HEK293 (cell line): ENCODE results near the gene MUC5AC.
"Not testable (repeated sequence)": the region's sequence is repeated elsewhere in the genome, so short reads cannot be mapped to it uniquely, and the experiment has no call there.

Experiments used
- CTCF ChIA-PET: fragments of 350-600 bp; formaldehyde crosslinking; extraction: SDS; loops from one replicate; lab custom pipeline; 2021; ENCODE audit warnings: antibody characterized with exemption; lab: Yijun Ruan, JAX
- POLR2A ChIA-PET: fragments of 300-600 bp; formaldehyde crosslinking; extraction: SDS; loops from one replicate; lab custom pipeline; 2020; ENCODE audit warnings: antibody characterized with exemption, inconsistent platforms; lab: Yijun Ruan, JAX
- H3K27ac ChIP-seq: fragments of 200-500 bp; sonication (Bioruptor generic); 2 replicates; pipeline ENCODE4 v1.5.1; 2014; ENCODE audit warnings: low read depth, low read length, control low read depth, inconsistent platforms; ENCODE audit errors: extremely low read depth
- H3K36me3 ChIP-seq, 2 experiments: fragments of 200-500 bp in 1 of 2; sonication (Bioruptor generic) in 1 of 2; 1 replicate in 1 of 2; 2 replicates in 1 of 2; pipeline ENCODE4 v1.5.1; 2014 to 2017; ENCODE audit warnings: inconsistent platforms in 2 of 2, low read length in 2 of 2; ENCODE audit not compliant: control insufficient read depth in 2 of 2, insufficient read depth in 1 of 2
- H3K4me1 ChIP-seq: fragments of 200-500 bp; sonication (Bioruptor generic); 2 replicates; pipeline ENCODE4 v1.5.1; 2014; ENCODE audit warnings: mild to moderate bottlenecking, low read length, inconsistent platforms; ENCODE audit not compliant: control insufficient read depth, insufficient read depth
- H3K4me3 ChIP-seq: 2 replicates; pipeline ENCODE4 v1.5.1; 2011; ENCODE audit warnings: low read depth, mild to moderate bottlenecking, control low read depth, low read length, moderate library complexity
- H3K9me3 ChIP-seq: fragments of 200-500 bp; sonication (Bioruptor generic); 2 replicates; pipeline ENCODE4 v1.5.1; 2014; ENCODE audit warnings: low read depth, low read length, inconsistent platforms; ENCODE audit not compliant: control insufficient read depth, insufficient read depth
- GLIS2 ChIP-seq: fragments of 450-650 bp; formaldehyde crosslinking; IDR thresholded peaks from 2 replicates; pipeline ENCODE4 v1.5.1; 2016; ENCODE audit warnings: missing biosample characterization, missing genetic modification characterization
- KLF10 ChIP-seq: fragments of 450-650 bp; IDR thresholded peaks from 2 replicates; pipeline ENCODE4 v1.5.1; 2018; ENCODE audit warnings: missing biosample characterization, mild to moderate bottlenecking, missing genetic modification characterization
- PRDM1 ChIP-seq: fragments of 450-650 bp; formaldehyde crosslinking; IDR thresholded peaks from 2 replicates; pipeline ENCODE4; 2016; ENCODE audit warnings: missing biosample characterization, missing genetic modification characterization
- ZBTB17 ChIP-seq: fragments of 450-650 bp; formaldehyde crosslinking; IDR thresholded peaks from 2 replicates; pipeline ENCODE4 v1.5.1; 2016; ENCODE audit warnings: missing biosample characterization, missing genetic modification characterization
- ZIC2 ChIP-seq: fragments of 450-650 bp; formaldehyde crosslinking; IDR thresholded peaks from 2 replicates; pipeline ENCODE4 v1.5.1; 2016; ENCODE audit warnings: missing biosample characterization, missing genetic modification characterization
- ZNF148 ChIP-seq: fragments of 450-650 bp; formaldehyde crosslinking; IDR thresholded peaks from 2 replicates; pipeline ENCODE4 v1.5.0; 2017; ENCODE audit warnings: missing biosample characterization, missing genetic modification characterization, borderline replicate concordance
- ZNF211 ChIP-seq: fragments of 450-650 bp; formaldehyde crosslinking; IDR thresholded peaks from 2 replicates; pipeline ENCODE4 v1.5.1; 2016; ENCODE audit warnings: low read depth, missing biosample characterization, missing genetic modification characterization
- ZNF24 ChIP-seq: fragments of 450-650 bp; formaldehyde crosslinking; IDR thresholded peaks from 2 replicates; pipeline ENCODE4 v1.5.1; 2016; ENCODE audit warnings: missing biosample characterization, missing genetic modification characterization
- ZNF248 ChIP-seq: fragments of 450-650 bp; formaldehyde crosslinking; IDR thresholded peaks from 2 replicates; pipeline ENCODE4 v1.5.1; 2017; ENCODE audit warnings: missing biosample characterization, missing genetic modification characterization
- ZNF274 ChIP-seq, 2 experiments: fragments of 200-500 bp in 1 of 2; fragments of 450-650 bp in 1 of 2; sonication (Bioruptor generic) in 1 of 2; formaldehyde crosslinking in 1 of 2; IDR thresholded peaks; 2 replicates each; pipeline versions ENCODE4 v1.5.1 to v1.6.1; 2014 to 2016; ENCODE audit warnings: borderline replicate concordance in 1 of 2, inconsistent platforms in 1 of 2, low read length in 1 of 2, missing biosample characterization in 1 of 2, missing genetic modification characterization in 1 of 2
- ZNF354C ChIP-seq: fragments of 450-650 bp; formaldehyde crosslinking; IDR thresholded peaks from 2 replicates; pipeline ENCODE4 v1.5.1; 2016; ENCODE audit warnings: missing biosample characterization, missing genetic modification characterization, low read depth, borderline replicate concordance
- ZNF366 ChIP-seq: fragments of 450-650 bp; formaldehyde crosslinking; conservative IDR thresholded peaks from 2 replicates; pipeline ENCODE4 v1.5.1; 2016; ENCODE audit warnings: missing biosample characterization, missing genetic modification characterization
- ZNF433 ChIP-seq: fragments of 450-650 bp; formaldehyde crosslinking; IDR thresholded peaks from 2 replicates; pipeline ENCODE4 v1.5.1; 2016; ENCODE audit warnings: missing biosample characterization, missing genetic modification characterization, low read depth
- TF ChIP-seq, protein P1 (sequence below): fragments of 450-650 bp; formaldehyde crosslinking; IDR thresholded peaks from 2 replicates; pipeline ENCODE4 v1.5.1; 2017; ENCODE audit warnings: missing biosample characterization, mild to moderate bottlenecking, missing genetic modification characterization, moderate library complexity
- TF ChIP-seq, protein P2 (sequence below): fragments of 450-650 bp; formaldehyde crosslinking; IDR thresholded peaks from 2 replicates; pipeline ENCODE4 v1.5.1; 2016; ENCODE audit warnings: missing biosample characterization, missing genetic modification characterization
- TF ChIP-seq, protein P3 (sequence below): fragments of 450-650 bp; formaldehyde crosslinking; IDR thresholded peaks from 2 replicates; pipeline ENCODE4 v1.5.1; 2016; ENCODE audit warnings: missing biosample characterization, missing genetic modification characterization

Gene MUC5AC

DNA sequence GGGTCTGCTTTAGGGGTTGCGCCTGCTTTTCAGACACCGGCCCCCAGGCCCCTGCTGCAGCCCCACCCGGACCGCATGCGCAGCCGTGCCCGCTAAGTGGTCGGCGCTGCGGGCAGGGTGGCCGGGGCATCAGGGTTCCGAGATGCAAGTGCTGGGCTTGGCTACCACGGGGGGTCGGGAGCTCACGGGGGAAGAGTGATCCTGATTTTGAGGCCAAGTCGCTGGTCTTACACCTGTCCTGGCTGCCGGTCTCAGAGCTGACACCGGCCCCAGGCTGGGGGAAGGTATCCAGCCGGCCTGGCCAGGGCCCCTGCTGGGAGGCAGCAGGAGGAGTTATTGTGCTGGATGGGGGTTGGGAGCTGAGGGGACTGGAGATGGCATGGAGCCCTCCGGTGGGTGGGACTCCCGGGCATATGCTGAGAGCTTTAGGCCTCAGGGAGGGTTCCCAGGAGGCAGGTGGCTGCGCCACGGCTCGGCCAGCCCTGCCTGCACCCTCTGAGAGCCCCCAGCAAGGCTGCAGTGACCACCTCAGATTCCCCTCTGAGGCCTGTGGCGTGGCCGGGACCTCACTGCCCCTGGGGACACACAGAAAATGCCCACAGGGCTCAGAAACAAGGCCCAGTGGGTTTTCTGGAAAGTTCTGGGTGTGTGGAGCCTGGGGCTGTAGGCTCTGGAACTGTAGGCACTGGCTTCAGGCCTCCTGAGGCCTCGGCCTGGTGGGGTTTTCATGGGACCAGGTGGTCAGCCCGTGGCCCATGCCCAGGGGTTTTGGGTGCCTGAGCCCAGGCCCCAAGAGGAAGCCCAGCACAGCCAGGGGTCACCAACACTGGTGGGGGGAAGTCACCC lies 4.4 kb upstream of the MUC5AC start:
- Histone ChIP-seq H3K36me3 (no peaks in the 10 kb centered on the region), H3K9me3 (no peaks in the 10 kb centered on the region), H3K4me1 (no peaks in the 10 kb centered on the region), H3K4me3 (no peak overlapping the region), H3K27ac (no peak overlapping the region)
- TF ChIP-seq ZIC2 (tag by site-specific recombination) (peak; percentile 16; the same call in 1 of the 2 replicates), ZNF211 (no peak)
- TF ChIP-seq, protein P1, sequence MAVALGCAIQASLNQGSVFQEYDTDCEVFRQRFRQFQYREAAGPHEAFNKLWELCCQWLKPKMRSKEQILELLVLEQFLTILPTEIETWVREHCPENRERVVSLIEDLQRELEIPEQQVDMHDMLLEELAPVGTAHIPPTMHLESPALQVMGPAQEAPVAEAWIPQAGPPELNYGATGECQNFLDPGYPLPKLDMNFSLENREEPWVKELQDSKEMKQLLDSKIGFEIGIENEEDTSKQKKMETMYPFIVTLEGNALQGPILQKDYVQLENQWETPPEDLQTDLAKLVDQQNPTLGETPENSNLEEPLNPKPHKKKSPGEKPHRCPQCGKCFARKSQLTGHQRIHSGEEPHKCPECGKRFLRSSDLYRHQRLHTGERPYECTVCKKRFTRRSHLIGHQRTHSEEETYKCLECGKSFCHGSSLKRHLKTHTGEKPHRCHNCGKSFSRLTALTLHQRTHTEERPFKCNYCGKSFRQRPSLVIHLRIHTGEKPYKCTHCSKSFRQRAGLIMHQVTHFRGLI (tag by site-specific recombination) = no peak
- ChIA-PET POLR2A (no interaction called here), CTCF (interaction anchor here (0.7 kb wide), 2 partner anchors 180 to 233 kb away, joined by 3 to 5 read pairs; no protein-coding TSS in a partner anchor)

- TF ChIP-seq ZNF248 (tag by site-specific recombination) (no peak), GLIS2 (tag by site-specific recombination) (peak; percentile 26; the same call in 1 of the 2 replicates)
- TF ChIP-seq, all 188 proteins: peak for 1
- ChIA-PET CTCF (interaction anchor here (0.7 kb wide), 1 partner anchor 181 kb away, joined by 3 read pairs; no protein-coding TSS in a partner anchor), POLR2A (no interaction called here)
- Histone ChIP-seq H3K9me3 (no peaks in the 10 kb centered on the region), H3K27ac (no peak overlapping the region), H3K36me3 (no peaks in the 10 kb centered on the region), H3K4me1 (no peaks in the 10 kb centered on the region), H3K4me3 (no peak overlapping the region)
Observed at GRCh38 chr11:1153951-1154493, 3.7 kb upstream of the MUC5AC start.

- H3K4me3 ChIP-seq, H3K4me1 ChIP-seq, CTCF ChIA-PET: not testable (repeated sequence)
Observed at GRCh38 chr11:1154656-1155055, 3.1 kb upstream of the MUC5AC start.

DNA sequence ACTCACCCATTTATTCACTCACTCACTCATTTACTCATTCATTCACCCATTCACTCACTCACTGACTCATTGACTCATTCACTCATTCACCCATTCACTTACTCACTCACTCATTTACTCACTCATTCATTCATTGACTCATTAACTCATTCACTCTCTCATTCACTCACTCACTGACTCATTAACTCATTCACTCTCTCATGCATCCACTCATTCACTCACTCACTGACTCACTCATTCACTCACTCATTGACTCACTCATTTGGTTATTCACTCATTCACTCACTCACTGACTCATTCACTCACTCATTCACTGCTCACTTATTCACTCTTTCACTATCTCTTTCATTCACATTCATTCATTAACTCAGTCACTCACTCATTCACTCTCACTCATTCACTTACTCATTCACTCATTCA lies 2.5 kb upstream of the MUC5AC start:
- Histone ChIP-seq H3K4me1 (no peaks in the 10 kb centered on the region), H3K27ac (no peak overlapping the region), H3K36me3 (no peaks in the 10 kb centered on the region), H3K4me3 (no peak overlapping the region), H3K9me3 (no peaks in the 10 kb centered on the region)
- ChIA-PET CTCF (no interaction called here), POLR2A (no interaction called here)
- TF ChIP-seq ZNF24 (peak; percentile 70; the same call in 1 of the 2 replicates), ZNF433 (tag by site-specific recombination) (no peak), PRDM1 (peak; percentile 95), KLF10 (tag by site-specific recombination) (no peak), ZNF366 (tag by site-specific recombination) (peak; percentile 87), ZNF274 (IDR thresholded peaks at IDR 0.05; ENCODE audit: low read length) (no peak), ZNF274 (tag by site-specific recombination; IDR thresholded peaks at IDR 0.05; ENCODE audit: borderline replicate concordance) (0 out of 2 replicates have a peak, but pooled peaks have one; percentile 17), ZNF148 (tag by site-specific recombination) (peak; percentile 7; the same call in 1 of the 2 replicates), ZNF354C (tag by site-specific recombination) (no peak), ZBTB17 (tag by site-specific recombination) (no peak)
- TF ChIP-seq, protein P2, sequence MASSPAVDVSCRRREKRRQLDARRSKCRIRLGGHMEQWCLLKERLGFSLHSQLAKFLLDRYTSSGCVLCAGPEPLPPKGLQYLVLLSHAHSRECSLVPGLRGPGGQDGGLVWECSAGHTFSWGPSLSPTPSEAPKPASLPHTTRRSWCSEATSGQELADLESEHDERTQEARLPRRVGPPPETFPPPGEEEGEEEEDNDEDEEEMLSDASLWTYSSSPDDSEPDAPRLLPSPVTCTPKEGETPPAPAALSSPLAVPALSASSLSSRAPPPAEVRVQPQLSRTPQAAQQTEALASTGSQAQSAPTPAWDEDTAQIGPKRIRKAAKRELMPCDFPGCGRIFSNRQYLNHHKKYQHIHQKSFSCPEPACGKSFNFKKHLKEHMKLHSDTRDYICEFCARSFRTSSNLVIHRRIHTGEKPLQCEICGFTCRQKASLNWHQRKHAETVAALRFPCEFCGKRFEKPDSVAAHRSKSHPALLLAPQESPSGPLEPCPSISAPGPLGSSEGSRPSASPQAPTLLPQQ (tag by site-specific recombination) = no peak
- TF ChIP-seq, protein P3, sequence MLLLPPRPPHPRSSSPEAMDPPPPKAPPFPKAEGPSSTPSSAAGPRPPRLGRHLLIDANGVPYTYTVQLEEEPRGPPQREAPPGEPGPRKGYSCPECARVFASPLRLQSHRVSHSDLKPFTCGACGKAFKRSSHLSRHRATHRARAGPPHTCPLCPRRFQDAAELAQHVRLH (tag by site-specific recombination) = peak; percentile 66

More at GRCh38 chr11:1154656-1155055, 3.1 kb upstream of the MUC5AC start:
- H3K36me3 ChIP-seq, POLR2A ChIA-PET, H3K27ac ChIP-seq, H3K9me3 ChIP-seq: not testable (repeated sequence)
- peak; percentile 84 for TF ChIP-seq PRDM1
